Dedifferentiated amniotic fluid mesenchymal stem cell (primary cell): ENCODE measurements around the gene SIGLEC5.
A peak's percentile ranks its signal among the peaks of the same experiment; 100 is the strongest.
"Not testable (repeated sequence)": the region's sequence is repeated elsewhere in the genome, so short reads cannot be mapped to it uniquely, and the experiment has no call there.

Experiments used
- DNase-seq: peaks from one replicate; pipeline ENCODE4 v3.0.0-alpha.2; 2016; ENCODE audit errors: extremely low spot score

The SIGLEC5 gene, protein sequence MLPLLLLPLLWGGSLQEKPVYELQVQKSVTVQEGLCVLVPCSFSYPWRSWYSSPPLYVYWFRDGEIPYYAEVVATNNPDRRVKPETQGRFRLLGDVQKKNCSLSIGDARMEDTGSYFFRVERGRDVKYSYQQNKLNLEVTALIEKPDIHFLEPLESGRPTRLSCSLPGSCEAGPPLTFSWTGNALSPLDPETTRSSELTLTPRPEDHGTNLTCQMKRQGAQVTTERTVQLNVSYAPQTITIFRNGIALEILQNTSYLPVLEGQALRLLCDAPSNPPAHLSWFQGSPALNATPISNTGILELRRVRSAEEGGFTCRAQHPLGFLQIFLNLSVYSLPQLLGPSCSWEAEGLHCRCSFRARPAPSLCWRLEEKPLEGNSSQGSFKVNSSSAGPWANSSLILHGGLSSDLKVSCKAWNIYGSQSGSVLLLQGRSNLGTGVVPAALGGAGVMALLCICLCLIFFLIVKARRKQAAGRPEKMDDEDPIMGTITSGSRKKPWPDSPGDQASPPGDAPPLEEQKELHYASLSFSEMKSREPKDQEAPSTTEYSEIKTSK

GRCh38 chr19:51630315-51630714 is at the start of gene SIGLEC5:
Gene SIGLEC5, minus strand, starts transcription at chr19:51630401. Its CDS starts 66 bp downstream, at chr19:51630335.
- not testable (repeated sequence) for DNase-seq

GRCh38 chr19:51676566-51677083 is 46.4 kb upstream of the SIGLEC5 start:
- DNase-seq, result no peak

DNA sequence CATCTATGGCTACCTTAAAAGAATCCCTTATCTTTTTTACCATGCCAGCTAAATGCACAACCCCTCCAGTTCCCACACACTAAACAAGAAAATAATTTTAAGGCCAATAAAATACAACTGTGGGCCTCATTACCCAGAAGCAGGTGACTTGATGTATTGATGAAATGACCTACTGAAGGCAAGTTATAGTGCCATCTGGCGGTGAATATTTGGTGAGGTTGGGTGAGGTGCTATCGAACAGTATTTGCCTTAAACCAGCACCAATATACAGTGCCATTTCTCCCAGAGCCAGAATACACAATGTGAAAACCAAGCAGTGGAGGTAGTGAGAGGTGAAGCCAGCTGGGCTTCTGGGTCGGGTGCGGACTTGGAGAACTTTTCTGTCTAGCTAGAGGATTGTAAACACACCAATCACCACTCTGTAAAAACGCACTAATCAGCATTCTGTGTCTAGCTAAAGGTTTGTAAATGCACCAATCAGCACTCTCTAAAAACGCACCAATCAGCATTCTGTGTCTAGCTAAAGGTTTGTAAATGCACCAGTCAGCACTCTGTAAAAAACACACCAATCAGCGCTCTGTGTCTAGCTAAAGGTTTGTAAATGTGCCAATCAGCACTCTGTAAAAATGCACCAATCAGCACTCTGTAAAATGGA is 45.8 kb upstream of the SIGLEC5 start:
- not testable (repeated sequence) for DNase-seq

- DNase-seq, result no peak
Measured at GRCh38 chr19:51668216-51668615, 38.0 kb upstream of the SIGLEC5 start.

GRCh38 chr19:51664997-51665396 is 34.8 kb upstream of the SIGLEC5 start:
- no peak for DNase-seq

DNA sequence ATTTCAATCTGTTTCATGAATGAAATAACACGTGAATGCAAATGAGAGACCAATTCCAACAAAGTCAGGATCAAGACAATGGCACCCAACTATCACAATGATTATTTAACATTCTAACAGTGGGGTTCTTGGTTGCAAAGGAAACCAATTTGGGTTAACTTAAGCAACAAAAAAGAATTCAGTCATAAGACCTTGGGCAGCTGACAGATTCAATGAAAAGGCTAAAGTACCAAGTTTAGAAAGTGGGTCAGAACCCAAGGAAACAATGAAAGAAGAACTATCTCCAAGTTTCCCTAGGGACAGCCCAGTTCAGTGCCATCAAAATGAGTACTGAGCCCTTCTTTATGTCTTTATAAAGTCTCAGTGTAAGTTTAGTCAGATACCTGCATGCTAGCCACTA is 33.9 kb upstream of the SIGLEC5 start:
- DNase-seq, result no peak

GRCh38 chr19:51663650-51664049 is 33.4 kb upstream of the SIGLEC5 start:
- DNase-seq, result no peak

- DNase-seq, result peak; percentile 70
Measured at GRCh38 chr19:51660975-51661600, 30.9 kb upstream of the SIGLEC5 start.

DNA sequence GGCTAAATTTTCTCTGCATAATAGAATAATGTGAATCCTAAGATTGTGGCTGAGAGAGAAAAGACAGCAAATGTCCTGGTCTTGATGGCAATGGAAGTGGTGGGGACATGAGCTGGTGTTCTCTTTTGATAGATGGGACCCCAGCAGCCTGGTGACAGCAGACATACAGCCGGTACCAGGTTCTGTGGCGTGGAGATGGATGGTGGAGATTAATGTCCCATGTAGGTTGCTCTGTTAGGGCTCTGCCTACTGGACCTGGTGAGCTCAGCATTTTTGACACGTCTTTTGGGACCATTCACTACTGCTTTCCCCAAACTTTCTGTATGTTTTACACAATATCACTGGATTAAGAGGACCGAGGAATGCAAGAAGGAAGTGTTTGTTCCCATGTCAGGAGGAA is 24.6 kb upstream of the SIGLEC5 start:
- DNase-seq, result no peak

DNA sequence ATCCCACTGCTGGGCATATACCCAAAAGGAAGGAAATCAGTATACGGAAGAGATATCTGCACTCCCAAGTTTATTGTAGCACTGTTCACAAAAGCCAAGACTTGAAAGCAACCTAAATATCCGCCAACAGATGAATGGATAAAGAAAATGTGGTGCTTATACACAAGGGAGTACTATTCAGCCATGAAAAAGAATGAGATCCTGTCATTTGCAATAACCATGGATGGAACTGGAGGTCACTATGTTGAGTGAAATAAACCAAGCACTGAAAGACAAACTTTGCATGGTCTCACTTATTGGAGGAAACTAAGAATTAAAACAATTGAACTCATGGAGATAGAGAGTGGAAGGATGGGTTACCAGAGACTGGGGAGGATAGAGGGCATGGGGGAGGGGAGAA is 23.0 kb upstream of the SIGLEC5 start:
- no peak for DNase-seq

DNA sequence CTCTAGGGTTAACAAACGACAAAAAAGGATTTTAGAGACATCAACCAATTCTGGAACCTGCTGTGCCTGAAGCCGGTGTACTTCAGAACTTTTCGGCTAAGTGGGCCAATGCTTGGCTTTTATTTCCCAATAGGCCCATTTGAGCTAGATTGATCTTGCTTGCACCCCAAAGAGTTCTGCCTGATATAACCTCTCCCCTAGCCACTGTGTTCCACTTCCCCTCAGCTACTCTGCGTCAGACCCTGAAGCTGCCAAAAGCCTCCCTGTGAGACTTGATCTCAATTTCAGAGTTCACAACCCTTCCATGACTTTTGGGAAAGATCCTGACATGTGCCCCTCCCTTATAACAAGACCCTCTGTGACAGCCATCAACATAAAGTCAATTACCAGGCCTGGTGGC is 22.1 kb upstream of the SIGLEC5 start:
- DNase-seq, result no peak

GRCh38 chr19:51651216-51651846 is 21.1 kb upstream of the SIGLEC5 start:
- no peak for DNase-seq

- DNase-seq, result no peak
Measured at GRCh38 chr19:51647318-51647717, 17.1 kb upstream of the SIGLEC5 start.

- DNase-seq, result not testable (repeated sequence)
Measured at GRCh38 chr19:51646730-51647129, 16.5 kb upstream of the SIGLEC5 start, which contains the start of gene SIGLEC14. Gene SIGLEC14, minus strand, starts transcription at chr19:51646825. Its CDS starts 66 bp downstream, at chr19:51646759.

- no peak for DNase-seq
Measured at GRCh38 chr19:51644636-51645271, 14.6 kb upstream of the SIGLEC5 start.

- no peak for DNase-seq
Measured at GRCh38 chr19:51641648-51642047, 11.4 kb upstream of the SIGLEC5 start.

DNA sequence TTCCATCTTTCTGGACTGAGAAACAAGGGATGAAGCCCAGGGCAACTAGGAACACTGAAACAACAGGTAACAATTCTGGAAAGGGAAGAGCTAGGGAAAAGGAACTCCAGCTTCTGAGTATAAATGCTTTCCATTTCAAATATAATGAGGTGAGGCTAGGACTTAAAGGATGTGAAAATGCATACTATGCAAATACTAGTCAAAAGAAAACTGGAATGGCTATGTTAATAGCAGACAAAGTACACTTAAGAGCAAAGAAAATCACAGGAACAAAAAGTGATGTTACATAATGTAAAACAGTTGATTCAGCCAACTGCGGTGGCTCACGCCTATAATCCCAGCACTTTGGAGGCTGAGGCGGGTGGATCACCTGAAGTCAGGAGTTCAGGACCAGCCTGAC is 10.2 kb upstream of the SIGLEC5 start:
- no peak for DNase-seq

GRCh38 chr19:51639916-51640315 is 9.7 kb upstream of the SIGLEC5 start:
- DNase-seq, result no peak

DNA sequence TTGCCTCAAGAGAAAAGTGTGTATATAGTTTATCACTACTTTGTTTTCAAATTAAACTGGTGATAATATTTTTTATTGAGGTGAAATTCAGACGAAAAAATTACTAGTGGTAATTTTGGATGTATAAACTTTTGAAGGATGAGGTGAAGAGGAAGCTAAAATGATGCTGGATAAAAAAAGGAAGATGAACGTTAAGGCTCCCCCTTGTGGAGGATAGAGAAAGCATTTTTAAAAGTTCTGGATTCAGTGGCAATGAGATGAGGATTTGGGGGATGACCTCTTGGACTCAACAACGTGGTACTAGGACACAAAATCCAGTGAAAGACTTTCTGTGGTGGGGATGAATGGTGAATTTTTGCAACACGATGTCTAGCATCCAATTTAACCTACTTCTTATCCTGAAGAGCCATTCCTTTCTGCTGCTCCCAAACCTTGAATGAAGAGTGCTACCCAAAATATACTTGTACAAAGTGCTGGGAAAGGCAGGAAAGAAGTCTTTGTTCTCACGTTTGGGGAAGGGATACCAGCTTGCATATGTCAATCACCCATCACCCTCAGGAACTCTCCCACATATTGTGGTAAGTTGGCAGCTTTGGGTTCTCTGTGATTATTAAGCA is 7.3 kb upstream of the SIGLEC5 start:
- DNase-seq, result no peak

GRCh38 chr19:51632126-51632525 is 1.9 kb upstream of the SIGLEC5 start:
- DNase-seq, result no peak
